SK-N-SH (cell line): ENCODE results near the gene PABPN1L.
"Not testable (repeated sequence)": the region's sequence is repeated elsewhere in the genome, so short reads cannot be mapped to it uniquely, and the experiment has no call there.

Experiments
- CTCF ChIP-seq: fragments of 200-600 bp; sonication (generic); IDR thresholded peaks from 2 replicates; pipeline ENCODE4 v1.6.1; 2017; ENCODE audit warnings: antibody characterized with exemption, mild to moderate bottlenecking, moderate library complexity
- EP300 ChIP-seq, 2 experiments: IDR thresholded peaks; 2 replicates each; pipeline versions ENCODE4 v1.4.0 to v1.6.1; 2012; ENCODE audit warnings: borderline replicate concordance in 1 of 2, low read depth in 1 of 2, low read length in 1 of 2
- GABPA ChIP-seq: IDR thresholded peaks from 2 replicates; pipeline ENCODE4 v1.4.0; 2012; ENCODE audit warnings: low read depth, mild to moderate bottlenecking
- JUND ChIP-seq: IDR thresholded peaks from 2 replicates; pipeline ENCODE4 v1.4.0; 2012
- MAX ChIP-seq: IDR thresholded peaks from 2 replicates; pipeline ENCODE4 v1.4.0; 2012; ENCODE audit warnings: low read depth
- RFX5 ChIP-seq: IDR thresholded peaks from 2 replicates; pipeline ENCODE4 v1.6.1; 2012; ENCODE audit warnings: mild to moderate bottlenecking, improper control_type of control experiment, low read length
- TAF1 ChIP-seq: IDR thresholded peaks from 2 replicates; pipeline ENCODE4 v1.6.1; 2012; ENCODE audit warnings: low read depth, mild to moderate bottlenecking, low read length, moderate library complexity, borderline replicate concordance
- TCF12 ChIP-seq: IDR thresholded peaks from 2 replicates; pipeline ENCODE4 v1.4.0; 2012
- USF2 ChIP-seq: fragments of 150-350 bp; IDR thresholded peaks from 2 replicates; pipeline ENCODE4 v1.6.1; 2017; ENCODE audit warnings: antibody characterized with exemption, low read length, low read depth, borderline replicate concordance
- TF ChIP-seq, protein P1 (sequence below): IDR thresholded peaks from 2 replicates; pipeline ENCODE4 v1.4.0; 2012; ENCODE audit warnings: low read depth, borderline replicate concordance
- TF ChIP-seq, protein P2 (sequence below): IDR thresholded peaks from 2 replicates; pipeline ENCODE4 v1.4.0; 2012; ENCODE audit warnings: low read depth, borderline replicate concordance

GRCh38 chr16:88889702-88890352, 23.4 kb upstream of the PABPN1L start:
- TF ChIP-seq EP300 (IDR thresholded peaks at IDR 0.05; ENCODE audit: borderline replicate concordance in 1 of 2, low read depth in 1 of 2, low read length in 1 of 2); JUND; CTCF; GABPA; TCF12; USF2; RFX5; MAX; TAF1: not testable (repeated sequence)
- TF ChIP-seq, protein P1, sequence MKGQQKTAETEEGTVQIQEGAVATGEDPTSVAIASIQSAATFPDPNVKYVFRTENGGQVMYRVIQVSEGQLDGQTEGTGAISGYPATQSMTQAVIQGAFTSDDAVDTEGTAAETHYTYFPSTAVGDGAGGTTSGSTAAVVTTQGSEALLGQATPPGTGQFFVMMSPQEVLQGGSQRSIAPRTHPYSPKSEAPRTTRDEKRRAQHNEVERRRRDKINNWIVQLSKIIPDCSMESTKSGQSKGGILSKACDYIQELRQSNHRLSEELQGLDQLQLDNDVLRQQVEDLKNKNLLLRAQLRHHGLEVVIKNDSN: not testable (repeated sequence)
- TF ChIP-seq, protein P2, sequence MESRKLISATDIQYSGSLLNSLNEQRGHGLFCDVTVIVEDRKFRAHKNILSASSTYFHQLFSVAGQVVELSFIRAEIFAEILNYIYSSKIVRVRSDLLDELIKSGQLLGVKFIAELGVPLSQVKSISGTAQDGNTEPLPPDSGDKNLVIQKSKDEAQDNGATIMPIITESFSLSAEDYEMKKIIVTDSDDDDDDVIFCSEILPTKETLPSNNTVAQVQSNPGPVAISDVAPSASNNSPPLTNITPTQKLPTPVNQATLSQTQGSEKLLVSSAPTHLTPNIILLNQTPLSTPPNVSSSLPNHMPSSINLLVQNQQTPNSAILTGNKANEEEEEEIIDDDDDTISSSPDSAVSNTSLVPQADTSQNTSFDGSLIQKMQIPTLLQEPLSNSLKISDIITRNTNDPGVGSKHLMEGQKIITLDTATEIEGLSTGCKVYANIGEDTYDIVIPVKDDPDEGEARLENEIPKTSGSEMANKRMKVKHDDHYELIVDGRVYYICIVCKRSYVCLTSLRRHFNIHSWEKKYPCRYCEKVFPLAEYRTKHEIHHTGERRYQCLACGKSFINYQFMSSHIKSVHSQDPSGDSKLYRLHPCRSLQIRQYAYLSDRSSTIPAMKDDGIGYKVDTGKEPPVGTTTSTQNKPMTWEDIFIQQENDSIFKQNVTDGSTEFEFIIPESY: not testable (repeated sequence)
